ENCODE measurements around the gene FOXO3. TPM values are rescaled to one million over a fixed set of nuclear protein-coding genes. Genes with fewer than 3 reads are reported as not detected.

FOXO3 gene
- total and polyA plus RNA-seq, 2 of the 13 experiments (the other 11 are each of a cell fraction or from before 2014, with no cell fraction given): 16.0 to 22.5 TPM

GRCh38 chr6:108714101-108714765 lies 153.5 kb downstream of the FOXO3 start (continued):
- TF ChIP-seq ZFP90 (CRISPR knock-in tag; IDR thresholded peaks at IDR 0.05; ENCODE audit: borderline replicate concordance) (no peak), PAX8 (CRISPR knock-in tag; IDR thresholded peaks at IDR 0.05; ENCODE audit: borderline replicate concordance) (no peak), HDAC2 (CRISPR knock-in tag; IDR thresholded peaks at IDR 0.05) (peak; percentile 22; the same call in 1 of the 2 replicates), ZSCAN12 (CRISPR knock-in tag; IDR thresholded peaks at IDR 0.05) (no peak), TRIM24 (CRISPR knock-in tag; IDR thresholded peaks at IDR 0.05) (no peak), TSC22D2 (CRISPR knock-in tag; IDR thresholded peaks at IDR 0.05; ENCODE audit: borderline replicate concordance) (no peak), NR2F6 (IDR thresholded peaks at IDR 0.05) (no peak), NR2F6 (CRISPR knock-in tag; IDR thresholded peaks at IDR 0.05) (no peak), DPF2 (CRISPR knock-in tag; IDR thresholded peaks at IDR 0.05; ENCODE audit: borderline replicate concordance, low read depth) (no peak), SATB2 (CRISPR knock-in tag; IDR thresholded peaks at IDR 0.05) (no peak), KIAA2018 (CRISPR knock-in tag; IDR thresholded peaks at IDR 0.05; ENCODE audit: borderline replicate concordance) (no peak), RNF2 (conservative IDR thresholded peaks at IDR 0.05; ENCODE audit: low read depth) (no peak), ZNF180 (CRISPR knock-in tag; IDR thresholded peaks at IDR 0.05; ENCODE audit: borderline replicate concordance, low read depth) (no peak), ZNF20 (CRISPR knock-in tag; IDR thresholded peaks at IDR 0.05) (no peak), ZBTB39 (CRISPR knock-in tag; IDR thresholded peaks at IDR 0.05) (no peak), MTA1 (CRISPR knock-in tag; IDR thresholded peaks at IDR 0.05; ENCODE audit: borderline replicate concordance) (no peak), NFYC (CRISPR knock-in tag; IDR thresholded peaks at IDR 0.05) (no peak), MYC (CRISPR knock-in tag; IDR thresholded peaks at IDR 0.05; ENCODE audit: borderline replicate concordance) (no peak), JARID2 (CRISPR knock-in tag; IDR thresholded peaks at IDR 0.05; ENCODE audit: insufficient replicate concordance) (no peak)
